GM19468 (cell line): ENCODE results near the gene SLC16A6.
"Not testable (repeated sequence)": the region's sequence is repeated elsewhere in the genome, so short reads cannot be mapped to it uniquely, and the experiment has no call there.

ENCODE experiments used
- ATAC-seq: cut with Tn5 transposase; IDR thresholded peaks from one replicate; pipeline ENCODE4 v1.9.1; 2021; ENCODE audit warnings: mild to moderate bottlenecking, moderate library complexity, moderate number of reproducible peaks; ENCODE audit not compliant: unreplicated experiment; ENCODE audit errors: extremely low read depth

SLC16A6 gene

GRCh38 chr17:68255151-68255550 lies 35.8 kb downstream of the SLC16A6 start:
- no peak for ATAC-seq

- not testable (repeated sequence) for ATAC-seq
Measured at GRCh38 chr17:68253426-68253825, 37.5 kb downstream of the SLC16A6 start.

GRCh38 chr17:68249354-68249765 lies 41.6 kb downstream of the SLC16A6 start:
- ATAC-seq, result no peak

- no peak for ATAC-seq
Measured at GRCh38 chr17:68248891-68249290, 42.0 kb downstream of the SLC16A6 start.

- ATAC-seq, result peak; percentile 1
Measured at GRCh38 chr17:68248199-68248825, 42.6 kb downstream of the SLC16A6 start.

- ATAC-seq, result peak; percentile 77
Measured at GRCh38 chr17:68247445-68248198, 43.3 kb downstream of the SLC16A6 start, which contains the start of gene AMZ2. TSS of gene AMZ2 (plus strand) at chr17:68248043. CDS start at chr17:68250188, 2,145 bp downstream.

GRCh38 chr17:68246271-68247028 lies 44.5 kb downstream of the SLC16A6 start:
- ATAC-seq, result no peak

GRCh38 chr17:68239632-68240366 lies 51.1 kb downstream of the SLC16A6 start:
- no peak for ATAC-seq

- ATAC-seq, result no peak
Measured at GRCh38 chr17:68238871-68239253, 52.1 kb downstream of the SLC16A6 start.

GRCh38 chr17:68238164-68238870 lies 52.6 kb downstream of the SLC16A6 start:
- ATAC-seq, result no peak

GRCh38 chr17:68237369-68238163 lies 53.4 kb downstream of the SLC16A6 start:
- peak; percentile 79 for ATAC-seq

- ATAC-seq, result not testable (repeated sequence)
Measured at GRCh38 chr17:68235336-68235791, 55.6 kb downstream of the SLC16A6 start.

- ATAC-seq, result not testable (repeated sequence)
Measured at GRCh38 chr17:68234726-68235335, 56.1 kb downstream of the SLC16A6 start.

- ATAC-seq, result not testable (repeated sequence)
Measured at GRCh38 chr17:68232741-68233140, 58.2 kb downstream of the SLC16A6 start.

- ATAC-seq, result no peak
Measured at GRCh38 chr17:68231541-68231940, 59.4 kb downstream of the SLC16A6 start.

GRCh38 chr17:68231131-68231530 lies 59.8 kb downstream of the SLC16A6 start:
- ATAC-seq, result not testable (repeated sequence)

GRCh38 chr17:68229619-68230018 lies 61.3 kb downstream of the SLC16A6 start:
- no peak for ATAC-seq

- ATAC-seq, result no peak
Measured at GRCh38 chr17:68228817-68229570, 61.9 kb downstream of the SLC16A6 start.
